Smooth muscle cell (in vitro differentiated cells): ENCODE measurements around the gene HDGF. TPM values are rescaled to one million over a fixed set of nuclear protein-coding genes. Genes with fewer than 3 reads are reported as not detected.
A peak's percentile ranks its signal among the peaks of the same experiment; 100 is the strongest.

Experiments
- DNase-seq: peaks from one replicate; lab custom pipeline; 2025; ENCODE audit not compliant: unreplicated experiment; lab: John Stamatoyannopoulos, UW
- H2AFZ ChIP-seq: fragments of 200-600 bp; sonication (generic); 2 replicates; pipeline ENCODE4 v1.6.0; 2016; ENCODE audit warnings: antibody characterized with exemption, low read depth, mild to moderate bottlenecking
- H3F3A ChIP-seq: fragments of 200-600 bp; sonication (generic); 2 replicates; pipeline ENCODE4 v1.6.0; 2017; ENCODE audit warnings: antibody characterized with exemption, low read depth
- H3K27ac ChIP-seq: fragments of 200-600 bp; sonication (generic); 2 replicates; pipeline ENCODE4 v1.5.1; 2016; ENCODE audit warnings: low read depth, mild to moderate bottlenecking
- H3K27me3 ChIP-seq: fragments of 200-600 bp; sonication (generic); 2 replicates; pipeline ENCODE4 v1.6.1; 2016; ENCODE audit warnings: low read depth, mild to moderate bottlenecking
- H3K36me3 ChIP-seq: fragments of 200-600 bp; sonication (generic); 2 replicates; pipeline ENCODE4 v1.5.1; 2016; ENCODE audit warnings: low read depth
- H3K4me1 ChIP-seq: fragments of 200-600 bp; sonication (generic); 2 replicates; pipeline ENCODE4 v1.5.1; 2016; ENCODE audit warnings: low read depth
- H3K4me2 ChIP-seq: fragments of 200-600 bp; sonication (generic); 2 replicates; pipeline ENCODE4 v1.6.0; 2016; ENCODE audit warnings: mild to moderate bottlenecking
- H3K4me3 ChIP-seq: fragments of 200-600 bp; sonication (generic); 2 replicates; pipeline ENCODE4 v1.5.1; 2016; ENCODE audit warnings: mild to moderate bottlenecking
- H3K79me2 ChIP-seq: fragments of 200-600 bp; sonication (generic); 2 replicates; pipeline ENCODE4 v1.6.0; 2016; ENCODE audit warnings: low read depth, mild to moderate bottlenecking
- H3K9ac ChIP-seq: fragments of 200-600 bp; sonication (generic); 2 replicates; pipeline ENCODE4 v1.6.0; 2016; ENCODE audit warnings: low read depth
- H3K9me3 ChIP-seq: fragments of 200-600 bp; sonication (generic); replicated peaks from 2 replicates; pipeline ENCODE4 v1.5.1; 2016; ENCODE audit warnings: low read depth
- H4K20me1 ChIP-seq: fragments of 200-600 bp; sonication (generic); 2 replicates; pipeline ENCODE4 v1.6.0; 2016; ENCODE audit warnings: low read depth
- WGBS: methylation state at CpG from one replicate; pipeline ENCODE4 v1.1.7; 2016; ENCODE audit warnings: low lambda C conversion rate; 5-methylcytosine and 5-hydroxymethylcytosine counted together
- polyA plus RNA-seq: library from polyadenylated mRNA; unstranded; fragments of >200 nt; fragmentation: Nextera tagmentation; extraction: Ambion mirVana; gene quantifications from 2 replicates; pipeline ENCODE4 v1.2.1, GENCODE V29; 2016
- total RNA-seq: library from RNA; depleted of rRNA; stranded (reverse); fragments of >200 nt; gene quantifications from 2 replicates; pipeline ENCODE4 v1.2.3, GENCODE V29; 2014
- TF ChIP-seq, protein P1 (sequence below): fragments of 200-600 bp; sonication (generic); IDR thresholded peaks from 2 replicates; pipeline ENCODE4 v1.5.1; 2017; ENCODE audit warnings: borderline replicate concordance, mild to moderate bottlenecking, antibody characterized with exemption; ENCODE audit not compliant: insufficient read depth, poor library complexity, severe bottlenecking

The HDGF gene
- total and polyA plus RNA-seq, 2 experiments from 2014 or later, result 88.4 to 109 TPM

DNA sequence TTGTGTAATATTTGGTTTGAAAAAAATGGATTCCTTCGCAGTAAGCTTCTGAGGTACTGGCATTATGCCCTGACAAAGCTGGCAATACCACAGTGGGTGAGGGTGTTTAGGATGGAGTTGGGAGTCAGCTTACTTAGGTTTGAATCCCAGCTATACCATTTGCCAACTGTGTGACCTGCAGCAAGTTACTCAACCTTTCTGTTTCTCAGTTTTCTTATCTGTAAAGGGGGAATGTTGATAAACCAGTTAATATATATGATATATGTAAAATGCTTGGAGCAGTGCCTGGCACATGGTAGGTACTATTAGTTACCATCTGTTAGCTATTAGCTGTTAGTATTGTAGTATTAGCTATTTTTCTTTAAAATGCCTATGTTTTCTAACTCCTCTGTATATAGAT is 4.9 kb upstream of the HDGF start:
- TF ChIP-seq, protein P1, sequence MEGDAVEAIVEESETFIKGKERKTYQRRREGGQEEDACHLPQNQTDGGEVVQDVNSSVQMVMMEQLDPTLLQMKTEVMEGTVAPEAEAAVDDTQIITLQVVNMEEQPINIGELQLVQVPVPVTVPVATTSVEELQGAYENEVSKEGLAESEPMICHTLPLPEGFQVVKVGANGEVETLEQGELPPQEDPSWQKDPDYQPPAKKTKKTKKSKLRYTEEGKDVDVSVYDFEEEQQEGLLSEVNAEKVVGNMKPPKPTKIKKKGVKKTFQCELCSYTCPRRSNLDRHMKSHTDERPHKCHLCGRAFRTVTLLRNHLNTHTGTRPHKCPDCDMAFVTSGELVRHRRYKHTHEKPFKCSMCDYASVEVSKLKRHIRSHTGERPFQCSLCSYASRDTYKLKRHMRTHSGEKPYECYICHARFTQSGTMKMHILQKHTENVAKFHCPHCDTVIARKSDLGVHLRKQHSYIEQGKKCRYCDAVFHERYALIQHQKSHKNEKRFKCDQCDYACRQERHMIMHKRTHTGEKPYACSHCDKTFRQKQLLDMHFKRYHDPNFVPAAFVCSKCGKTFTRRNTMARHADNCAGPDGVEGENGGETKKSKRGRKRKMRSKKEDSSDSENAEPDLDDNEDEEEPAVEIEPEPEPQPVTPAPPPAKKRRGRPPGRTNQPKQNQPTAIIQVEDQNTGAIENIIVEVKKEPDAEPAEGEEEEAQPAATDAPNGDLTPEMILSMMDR, result no peak
- Histone ChIP-seq H3K4me2 (no peak overlapping the region), H3K9me3 (no peaks in the 10 kb centered on the region), H3K4me1 (peaks cover 8% of the 10 kb centered on the region), H4K20me1 (no peaks in the 10 kb centered on the region), H3K4me3 (no peak overlapping the region), H3K79me2 (peaks cover 7% of the 10 kb centered on the region), H3K27ac (no peak overlapping the region), H3F3A (no peaks in the 10 kb centered on the region), H3K9ac (no peak overlapping the region), H3K36me3 (no peaks in the 10 kb centered on the region), H3K27me3 (no peaks in the 10 kb centered on the region), H2AFZ (no peak overlapping the region)
- WGBS, result 100% methylated on average over 1 of the region's 1 CpG
- DNase-seq, result no peak

DNA sequence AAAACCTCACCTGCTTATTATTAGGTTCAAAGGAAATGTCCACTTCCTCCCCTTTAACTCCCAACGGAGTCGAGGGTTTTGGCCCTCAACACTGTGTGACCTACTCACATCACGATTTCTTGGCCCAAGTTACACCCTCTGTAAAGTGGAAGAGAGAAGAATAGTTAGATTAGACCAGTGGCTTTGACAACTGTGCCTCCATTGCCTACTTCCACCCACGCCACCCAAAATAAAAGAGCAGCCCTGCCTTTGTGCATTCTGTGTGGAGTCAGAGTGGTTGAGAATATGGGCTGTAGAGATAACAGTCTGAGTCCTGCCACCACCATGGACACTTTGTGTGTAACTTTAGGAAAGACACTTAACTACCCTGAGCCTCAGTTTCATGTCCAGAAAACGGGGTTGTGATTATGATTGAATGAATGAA is 4.1 kb upstream of the HDGF start:
- Histone ChIP-seq H4K20me1 (no peaks in the 10 kb centered on the region), H3K27ac (no peak overlapping the region), H3K79me2 (peaks cover 14% of the 10 kb centered on the region), H3K4me3 (no peak overlapping the region), H3K4me1 (peaks cover 8% of the 10 kb centered on the region), H3F3A (no peaks in the 10 kb centered on the region), H3K36me3 (no peaks in the 10 kb centered on the region), H2AFZ (no peak overlapping the region), H3K4me2 (no peak overlapping the region), H3K9ac (no peak overlapping the region), H3K27me3 (no peaks in the 10 kb centered on the region), H3K9me3 (no peaks in the 10 kb centered on the region)
- TF ChIP-seq, protein P1, result no peak
- DNase-seq, result no peak
- 95% methylated on average over 5 of the region's 5 CpGs for WGBS

DNA sequence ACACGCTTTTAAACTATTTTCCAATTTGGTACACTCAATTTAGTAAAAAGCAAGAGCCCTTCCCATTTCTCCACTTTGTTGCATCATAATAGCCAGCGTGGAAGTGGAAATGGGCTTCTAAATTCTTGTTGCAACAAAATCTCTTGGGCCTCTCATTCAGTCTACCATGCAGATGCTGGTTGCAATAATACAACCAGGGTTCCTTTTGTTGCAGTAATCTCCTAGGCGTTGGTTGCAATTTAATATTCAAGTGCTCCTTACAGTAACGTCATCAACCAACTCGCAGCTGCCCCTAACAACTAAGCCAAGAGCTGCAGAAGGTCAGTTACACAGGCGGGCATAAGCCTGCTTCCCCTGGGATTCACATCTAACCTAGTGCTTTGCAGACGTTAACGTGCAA is 2.7 kb upstream of the HDGF start:
- H3K4me2 ChIP-seq, result no peak overlapping the region
- H3K27me3 ChIP-seq, result no peaks in the 10 kb centered on the region
- peaks cover 21% of the 10 kb centered on the region for H3K4me1 ChIP-seq
- 92% methylated on average over 8 of the region's 8 CpGs for WGBS
- H3K79me2 ChIP-seq, result peaks cover 27% of the 10 kb centered on the region
- TF ChIP-seq, protein P1, result no peak
- peaks cover under 1% of the 10 kb centered on the region for H3F3A ChIP-seq
- no peak overlapping the region for H3K27ac ChIP-seq
- DNase-seq, result no peak
- no peaks in the 10 kb centered on the region for H3K36me3 ChIP-seq
- H3K9me3 ChIP-seq, result no peaks in the 10 kb centered on the region
- no peak overlapping the region for H3K4me3 ChIP-seq
- no peaks in the 10 kb centered on the region for H4K20me1 ChIP-seq
- H2AFZ ChIP-seq, result no peak overlapping the region
- no peak overlapping the region for H3K9ac ChIP-seq

DNA sequence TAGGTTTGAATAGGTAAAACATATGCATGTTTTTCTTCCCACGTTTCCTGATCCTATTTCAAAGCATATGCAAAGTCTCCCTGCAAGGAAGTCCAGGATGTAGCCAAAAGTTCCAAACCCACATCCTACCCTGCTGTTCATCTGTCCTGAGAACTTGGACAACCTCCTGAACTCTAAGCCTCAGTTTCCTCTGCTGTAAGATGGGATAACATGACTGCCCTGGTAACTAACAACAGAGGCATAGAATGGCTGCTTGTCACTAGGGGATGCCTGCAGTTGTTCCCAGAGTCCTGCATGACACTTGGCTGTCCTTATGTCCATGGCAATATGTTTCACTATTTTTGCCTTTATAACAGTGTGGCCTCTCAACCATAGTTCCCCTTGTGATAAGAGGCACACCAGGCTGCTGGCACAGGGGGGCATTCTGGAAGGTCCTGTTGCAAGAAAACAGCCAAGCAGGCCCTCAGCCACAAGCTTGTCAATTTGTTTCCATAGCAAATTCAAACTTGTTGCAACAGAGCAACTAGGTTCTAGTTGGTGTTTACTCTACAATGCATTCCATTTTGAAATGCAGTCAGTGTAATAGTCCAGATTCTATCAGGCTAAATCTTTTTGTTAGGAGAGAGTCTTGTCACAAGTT is 1.5 kb upstream of the HDGF start:
- peaks cover 33% of the 10 kb centered on the region for H3K4me1 ChIP-seq
- H3K9me3 ChIP-seq, result no peaks in the 10 kb centered on the region
- peak overlapping the region; percentile 75 for H3K4me3 ChIP-seq
- H3K27ac ChIP-seq, result peak overlapping the region; percentile 69
- WGBS, result 70% methylated on average over 1 of the region's 1 CpG
- H3F3A ChIP-seq, result peaks cover 6% of the 10 kb centered on the region
- H3K27me3 ChIP-seq, result no peaks in the 10 kb centered on the region
- no peak for DNase-seq
- no peaks in the 10 kb centered on the region for H4K20me1 ChIP-seq
- no peaks in the 10 kb centered on the region for H3K36me3 ChIP-seq
- TF ChIP-seq, protein P1, result no peak
- H2AFZ ChIP-seq, result no peak overlapping the region
- peak overlapping the region; percentile 97 for H3K4me2 ChIP-seq
- H3K9ac ChIP-seq, result peak overlapping the region; percentile 81
- peaks cover 39% of the 10 kb centered on the region for H3K79me2 ChIP-seq
